SK-N-MC (cell line): Measurements from ENCODE around the gene HCRTR1.

Source experiments
- DNase-seq: peaks from one replicate; pipeline ENCODE4 v3.0.0-alpha.2; 2011; ENCODE audit warnings: low read depth, low spot score
- H3K27ac ChIP-seq: fragments of 200-600 bp; sonication (generic); 2 replicates; pipeline ENCODE4 v1.5.1; 2016; ENCODE audit warnings: mixed run types
- H3K36me3 ChIP-seq: fragments of 200-600 bp; sonication (generic); 2 replicates; pipeline ENCODE4 v1.6.1; 2017; ENCODE audit warnings: antibody characterized with exemption, low read length, mixed read lengths; ENCODE audit not compliant: insufficient read depth
- H3K4me3 ChIP-seq: fragments of 200-600 bp; sonication (generic); 2 replicates; pipeline ENCODE4 v1.5.1; 2016
- H3K9ac ChIP-seq: fragments of 200-600 bp; sonication (generic); 2 replicates; pipeline ENCODE4 v1.8.0; 2017; ENCODE audit warnings: mixed run types, mixed read lengths; ENCODE audit not compliant: insufficient read length
- H3K9me3 ChIP-seq: fragments of 200-600 bp; sonication (generic); 2 replicates; pipeline ENCODE4 v1.6.1; 2017; ENCODE audit warnings: low read depth, mild to moderate bottlenecking, antibody characterized with exemption, low read length, moderate library complexity, mixed read lengths
- EZH2 ChIP-seq: fragments of 200-600 bp; sonication (generic); IDR thresholded peaks from one replicate; pipeline ENCODE4 v1.6.1; 2017; ENCODE audit warnings: antibody characterized with exemption
- FOXP2 ChIP-seq: optimal IDR thresholded peaks from 2 replicates; pipeline ENCODE3; 2011; ENCODE audit warnings: mild to moderate bottlenecking, moderate library complexity; ENCODE audit not compliant: insufficient read depth; ENCODE audit errors: extremely low read length, control extremely low read depth
- POLR2AphosphoS5 ChIP-seq: IDR thresholded peaks from 2 replicates; pipeline ENCODE4 v1.6.1; 2012; ENCODE audit warnings: mild to moderate bottlenecking, low read depth, low read length, borderline replicate concordance

HCRTR1 gene

DNA sequence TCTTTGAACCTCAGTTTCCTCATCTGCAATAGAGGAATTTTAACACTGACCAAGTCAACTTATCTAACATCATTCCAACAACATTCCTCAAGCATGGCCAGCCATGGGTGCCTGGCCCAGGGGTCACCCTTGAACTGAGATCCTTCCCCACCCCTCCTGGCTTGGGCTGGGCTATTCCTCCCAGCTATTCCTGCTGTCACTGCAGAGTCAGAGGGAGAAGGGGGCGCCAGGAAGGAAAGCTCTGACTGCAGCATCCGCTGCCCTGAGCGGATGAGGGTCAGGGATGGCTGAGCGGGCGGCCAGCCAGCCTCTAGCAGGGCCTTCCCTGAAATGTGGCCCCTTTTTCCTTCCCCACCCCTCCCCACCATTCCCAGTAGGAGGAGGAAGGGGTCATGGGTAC is 38.1 kb upstream of the HCRTR1 start:
- DNase-seq, result no peak
- TF ChIP-seq EZH2 (no peak), FOXP2 (no peak), POLR2AphosphoS5 (no peak)
- H3K36me3 ChIP-seq, result no peaks in the 10 kb centered on the region
- H3K9ac ChIP-seq, result no peak overlapping the region
- no peak overlapping the region for H3K27ac ChIP-seq
- H3K9me3 ChIP-seq, result no peaks in the 10 kb centered on the region
- H3K4me3 ChIP-seq, result no peak overlapping the region

DNA sequence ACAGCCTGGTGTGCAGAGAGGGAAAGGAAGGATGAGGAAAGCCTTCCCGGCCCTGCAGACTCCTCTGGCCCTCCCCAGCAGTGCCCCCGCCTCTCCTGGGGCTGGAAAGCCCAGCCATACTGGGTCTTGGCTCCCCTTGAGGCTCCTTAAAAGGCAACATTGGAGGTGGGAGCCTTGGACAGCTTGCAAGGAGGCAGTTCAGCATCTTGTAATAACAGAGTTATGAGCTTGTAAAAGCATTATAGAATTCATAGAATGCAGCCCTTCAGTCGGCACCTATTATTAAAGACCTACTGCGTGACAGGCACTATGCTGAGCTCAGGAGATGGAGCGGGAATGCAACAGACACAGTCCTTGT is 37.0 kb upstream of the HCRTR1 start:
- no peak for TF ChIP-seq FOXP2
- no peak for TF ChIP-seq EZH2
- DNase-seq, result no peak
- Histone ChIP-seq H3K4me3 (no peak overlapping the region), H3K9me3 (no peaks in the 10 kb centered on the region), H3K27ac (no peak overlapping the region), H3K9ac (no peak overlapping the region), H3K36me3 (no peaks in the 10 kb centered on the region)

DNA sequence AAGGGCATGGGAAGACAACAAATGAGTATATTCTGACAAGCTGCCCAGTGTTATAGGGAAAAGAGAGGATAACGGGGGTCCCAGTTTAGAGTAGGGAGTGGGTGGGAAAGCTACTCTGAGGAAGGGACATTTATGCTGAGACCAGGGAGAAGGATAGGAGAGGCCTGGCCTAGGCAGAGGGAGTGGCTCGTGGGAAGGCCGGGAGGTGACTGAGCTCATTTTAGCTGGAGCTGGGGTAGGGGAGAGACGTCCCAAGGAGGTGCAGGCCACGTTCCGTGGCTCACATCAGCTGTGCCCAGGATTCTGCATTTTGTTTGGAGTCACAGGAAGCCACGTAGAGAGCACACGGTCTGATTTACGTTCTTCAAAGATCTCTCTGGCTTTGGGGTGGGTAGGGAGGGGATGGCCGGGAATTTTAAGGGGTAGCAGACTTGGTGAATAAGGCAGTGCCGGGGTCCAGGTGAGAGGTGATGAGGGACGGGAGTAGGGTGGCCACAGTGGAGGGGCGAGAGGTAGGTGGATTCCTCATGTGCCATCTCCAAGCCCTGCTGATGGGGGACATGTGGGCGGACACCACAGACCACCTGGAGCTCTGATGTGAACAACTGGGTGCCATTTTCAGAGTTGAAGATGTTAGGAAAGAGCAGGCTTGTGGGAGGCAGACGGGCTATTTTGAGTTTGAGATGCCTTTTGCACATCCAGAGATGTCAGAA is 36.4 kb upstream of the HCRTR1 start:
- no peak overlapping the region for H3K4me3 ChIP-seq
- no peaks in the 10 kb centered on the region for H3K36me3 ChIP-seq
- H3K27ac ChIP-seq, result no peak overlapping the region
- no peak overlapping the region for H3K9ac ChIP-seq
- TF ChIP-seq POLR2AphosphoS5, result no peak
- H3K9me3 ChIP-seq, result no peaks in the 10 kb centered on the region
- DNase-seq, result no peak

DNA sequence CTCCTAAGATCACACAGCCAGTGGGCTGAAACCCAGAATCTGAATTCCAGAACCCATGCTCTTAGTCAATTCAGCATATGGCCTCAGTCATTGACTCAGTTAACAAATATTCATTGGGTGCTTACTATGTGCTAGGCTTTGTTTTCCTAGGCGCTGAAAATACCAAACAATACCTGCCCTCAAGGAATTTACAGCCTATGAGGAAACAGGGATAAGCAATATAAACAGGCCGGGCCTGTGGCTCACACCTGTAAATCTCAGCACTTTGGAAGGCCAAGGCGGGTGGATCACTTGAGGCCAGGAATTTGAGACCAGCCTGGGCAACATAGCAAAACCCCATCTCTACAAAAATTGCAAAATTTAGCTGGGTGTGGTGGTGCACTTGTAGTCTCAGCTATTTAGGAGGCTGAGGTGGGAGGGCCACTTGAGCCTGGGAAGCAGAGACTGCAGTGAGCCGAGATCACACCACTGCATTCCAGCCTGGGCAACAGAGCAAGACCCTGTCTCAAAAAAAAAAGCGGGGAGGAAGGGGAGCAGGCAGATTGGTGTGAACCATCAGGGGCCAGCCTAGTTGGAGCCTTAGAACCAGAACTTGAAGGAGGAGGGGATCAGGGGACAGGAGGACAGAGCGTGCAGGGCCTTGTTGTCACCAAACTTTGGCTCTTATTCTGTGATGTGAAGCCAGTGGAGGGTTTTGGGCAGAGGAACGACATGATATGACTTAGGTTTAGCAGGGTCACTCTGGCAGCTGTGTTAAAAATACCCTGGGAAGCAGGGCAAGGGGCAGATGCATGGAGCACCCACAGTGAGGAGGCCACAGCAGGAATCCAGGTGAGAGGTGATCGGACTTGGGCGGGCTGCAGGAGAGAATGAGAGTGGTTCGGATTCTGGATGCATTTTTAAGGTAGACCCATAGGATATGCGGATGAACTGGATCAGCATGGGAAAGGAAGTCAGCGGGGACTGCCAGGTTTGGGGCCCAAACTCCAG is 35.4 kb upstream of the HCRTR1 start:
- TF ChIP-seq FOXP2 (no peak), EZH2 (no peak), POLR2AphosphoS5 (no peak)
- no peak for DNase-seq
- no peak overlapping the region for H3K4me3 ChIP-seq
- no peaks in the 10 kb centered on the region for H3K9me3 ChIP-seq
- no peaks in the 10 kb centered on the region for H3K36me3 ChIP-seq
- no peak overlapping the region for H3K27ac ChIP-seq
- no peak overlapping the region for H3K9ac ChIP-seq

DNA sequence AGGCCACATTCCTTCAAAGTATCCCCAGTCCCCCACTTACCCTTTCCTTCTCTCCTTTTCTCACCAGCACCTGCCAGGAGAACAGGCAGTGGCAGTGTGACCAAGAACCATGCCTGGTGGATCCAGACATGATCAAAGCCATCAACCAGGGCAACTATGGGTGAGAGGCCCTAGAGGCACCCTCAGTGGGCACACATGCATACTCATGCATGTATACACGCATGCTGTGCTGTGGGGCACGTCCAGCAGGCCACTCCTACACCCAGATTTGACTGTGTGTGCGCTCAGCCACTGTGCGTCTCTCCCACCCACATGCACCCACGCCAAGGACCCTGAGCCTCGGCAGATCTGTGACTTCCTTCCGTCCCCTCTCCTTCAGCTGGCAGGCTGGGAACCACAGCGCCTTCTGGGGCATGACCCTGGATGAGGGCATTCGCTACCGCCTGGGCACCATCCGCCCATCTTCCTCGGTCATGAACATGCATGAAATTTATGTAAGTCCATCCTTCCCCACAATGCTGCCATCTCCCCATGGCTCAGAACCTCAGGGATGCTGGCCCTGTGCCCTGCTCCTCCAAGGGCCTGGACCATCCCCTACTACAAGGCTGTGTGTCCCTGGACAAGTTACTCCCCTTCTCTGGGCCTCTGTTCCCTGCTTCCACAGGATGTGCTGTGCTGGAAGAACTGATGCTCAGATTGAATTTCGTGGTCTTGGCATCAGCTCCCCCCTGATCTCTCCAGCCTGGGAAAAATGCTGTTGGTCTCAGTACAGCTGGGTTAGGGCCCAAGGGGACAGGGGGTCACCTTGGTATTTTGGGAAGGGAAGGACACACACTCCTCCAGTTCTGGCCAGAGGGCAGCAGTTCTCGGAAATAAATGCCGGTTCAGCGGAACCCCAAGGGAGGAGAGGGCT is 34.2 kb upstream of the HCRTR1 start:
- Histone ChIP-seq H3K9me3 (no peaks in the 10 kb centered on the region), H3K27ac (no peak overlapping the region), H3K4me3 (no peak overlapping the region), H3K9ac (no peak overlapping the region), H3K36me3 (no peaks in the 10 kb centered on the region)
- no peak for DNase-seq
- TF ChIP-seq FOXP2, result no peak
- TF ChIP-seq POLR2AphosphoS5, result no peak
- TF ChIP-seq EZH2, result no peak

DNA sequence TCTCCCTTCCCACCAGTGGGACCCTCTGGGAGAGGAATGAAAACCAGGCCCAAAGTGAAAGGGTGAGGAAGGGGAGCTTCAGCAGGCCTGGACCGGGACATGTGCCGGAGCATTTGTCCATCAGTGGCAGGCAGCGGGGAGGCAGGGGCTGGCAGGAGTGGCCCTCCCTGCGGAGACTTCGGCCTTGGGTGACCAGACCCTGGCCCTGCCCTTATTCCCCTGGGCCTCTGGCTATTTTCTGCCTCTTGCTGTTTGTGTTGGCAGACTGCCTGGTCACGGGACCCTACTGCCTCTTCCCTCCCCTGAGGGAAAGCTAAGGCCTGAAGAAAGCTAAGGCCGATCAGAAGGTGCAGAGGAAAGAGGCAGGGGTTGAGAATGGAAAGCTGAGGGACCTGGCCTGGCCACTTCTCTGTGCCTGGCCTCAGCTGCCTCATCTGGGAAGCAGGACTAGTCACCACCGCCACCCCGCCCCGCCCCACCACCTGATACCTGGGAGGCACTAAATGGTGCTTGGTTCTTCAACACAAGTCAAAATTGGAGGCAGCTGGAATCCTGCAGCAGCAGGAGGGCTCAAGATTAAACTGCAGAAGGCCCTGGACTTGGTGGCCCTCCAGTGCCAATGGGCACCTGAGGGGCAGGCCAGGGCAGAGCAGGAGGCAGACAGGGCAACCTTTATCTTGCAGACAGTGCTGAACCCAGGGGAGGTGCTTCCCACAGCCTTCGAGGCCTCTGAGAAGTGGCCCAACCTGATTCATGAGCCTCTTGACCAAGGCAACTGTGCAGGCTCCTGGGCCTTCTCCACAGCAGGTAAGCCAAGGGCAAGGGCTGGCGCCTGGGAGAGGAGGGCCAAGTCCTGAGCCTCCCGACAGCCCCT is 33.3 kb upstream of the HCRTR1 start:
- Histone ChIP-seq H3K27ac (no peak overlapping the region), H3K9me3 (no peaks in the 10 kb centered on the region), H3K9ac (no peak overlapping the region), H3K36me3 (no peaks in the 10 kb centered on the region), H3K4me3 (no peak overlapping the region)
- DNase-seq, result no peak
- TF ChIP-seq POLR2AphosphoS5 (no peak), FOXP2 (no peak), EZH2 (no peak)

DNA sequence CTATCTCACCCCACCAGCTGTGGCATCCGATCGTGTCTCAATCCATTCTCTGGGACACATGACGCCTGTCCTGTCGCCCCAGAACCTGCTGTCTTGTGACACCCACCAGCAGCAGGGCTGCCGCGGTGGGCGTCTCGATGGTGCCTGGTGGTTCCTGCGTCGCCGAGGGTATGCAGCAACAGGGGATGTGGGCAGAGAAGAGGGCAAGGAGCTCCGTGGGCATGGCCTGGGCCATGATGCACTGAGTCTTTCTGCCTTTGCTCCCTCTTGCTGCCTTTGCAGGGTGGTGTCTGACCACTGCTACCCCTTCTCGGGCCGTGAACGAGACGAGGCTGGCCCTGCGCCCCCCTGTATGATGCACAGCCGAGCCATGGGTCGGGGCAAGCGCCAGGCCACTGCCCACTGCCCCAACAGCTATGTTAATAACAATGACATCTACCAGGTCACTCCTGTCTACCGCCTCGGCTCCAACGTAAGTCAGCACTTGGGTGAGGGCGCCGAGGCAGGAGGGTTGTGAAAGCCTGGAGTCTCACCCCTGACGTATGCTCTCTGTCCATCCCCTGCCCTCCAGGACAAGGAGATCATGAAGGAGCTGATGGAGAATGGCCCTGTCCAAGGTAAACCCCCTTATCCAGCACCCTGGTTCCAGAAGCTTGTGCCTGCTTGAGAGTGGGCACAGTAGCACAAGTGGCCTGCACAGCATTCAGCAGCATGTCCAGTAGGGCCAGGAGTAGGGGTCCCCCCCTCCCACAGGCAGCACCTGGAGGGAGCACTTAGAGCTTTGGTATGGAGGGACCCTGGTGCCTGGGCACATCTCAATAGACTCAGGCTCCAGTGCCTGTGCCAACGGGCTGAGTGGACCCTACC is 32.4 kb upstream of the HCRTR1 start:
- no peak for DNase-seq
- no peak overlapping the region for H3K27ac ChIP-seq
- H3K9me3 ChIP-seq, result no peaks in the 10 kb centered on the region
- H3K36me3 ChIP-seq, result no peaks in the 10 kb centered on the region
- H3K4me3 ChIP-seq, result no peak overlapping the region
- H3K9ac ChIP-seq, result no peak overlapping the region
- no peak for TF ChIP-seq POLR2AphosphoS5
- no peak for TF ChIP-seq EZH2
- TF ChIP-seq FOXP2, result no peak
